NT2/D1 (cell line): ENCODE data around the gene SLC9A3.

Experiments used
- SUZ12 ChIP-seq: IDR thresholded peaks from 2 replicates; pipeline ENCODE4 v1.6.1; 2011; ENCODE audit not compliant: insufficient read length, insufficient read depth; ENCODE audit errors: extremely low read depth
- YY1 ChIP-seq: IDR thresholded peaks from 2 replicates; pipeline ENCODE4 v1.6.1; 2011; ENCODE audit not compliant: insufficient read length, insufficient read depth
- ZNF274 ChIP-seq: IDR thresholded peaks from 2 replicates; pipeline ENCODE4 v1.6.1; 2011; ENCODE audit warnings: mild to moderate bottlenecking, low read depth, low read length

- TF ChIP-seq ZNF274 = no peak
- TF ChIP-seq YY1 = no peak
- no peak for TF ChIP-seq SUZ12
Measured at GRCh38 chr5:570886-571285, 46.6 kb upstream of the SLC9A3 start.
